Effector memory CD8-positive, alpha-beta T cell (primary cell): ENCODE measurements around the gene COLEC12.
A peak's percentile ranks its signal among the peaks of the same experiment; 100 is the strongest.

Experiments
- ATAC-seq: fragments of 150-1000 bp; cut with Tn5 transposase; replicated peaks from 2 replicates; pipeline ENCODE4 v1.10.0; 2021; ENCODE audit warnings: mild to moderate bottlenecking, moderate library complexity
- DNase-seq, 3 experiments: peaks; one replicate each; pipeline ENCODE4 v3.0.0; 2021
- H3K27ac Mint-ChIP-seq, 2 donors: one replicate each; pipeline ENCODE4 v1.8.0; 2022; ENCODE audit warnings: mild to moderate bottlenecking in 2 of 2, mixed read lengths in 2 of 2, moderate library complexity in 2 of 2
- H3K27me3 Mint-ChIP-seq, 2 donors: one replicate each; pipeline ENCODE4 v1.8.0; 2022; ENCODE audit warnings: mixed read lengths in 2 of 2
- H3K36me3 Mint-ChIP-seq: one replicate; pipeline ENCODE4 v1.8.0; 2022; ENCODE audit warnings: mild to moderate bottlenecking, moderate library complexity, mixed read lengths; ENCODE audit not compliant: insufficient read depth
- H3K4me1 Mint-ChIP-seq, 2 donors: one replicate each; pipeline ENCODE4 v1.8.0; 2022; ENCODE audit warnings: low read depth in 2 of 2, mixed read lengths in 2 of 2
- H3K4me3 Mint-ChIP-seq, 2 donors: one replicate each; pipeline ENCODE4 v1.8.0; 2022; ENCODE audit warnings: mild to moderate bottlenecking in 2 of 2, mixed read lengths in 2 of 2, moderate library complexity in 2 of 2
- H3K9me3 Mint-ChIP-seq, 2 donors: one replicate each; pipeline ENCODE4 v1.8.0; 2022; ENCODE audit warnings: mixed read lengths in 2 of 2

Gene COLEC12

GRCh38 chr18:269480-270095 lies 230.9 kb downstream of the COLEC12 start:
- peaks cover 23 to 29% of the 10 kb centered on the region in 2 donors for H3K4me1 Mint-ChIP-seq
- peak overlapping the region; percentile 83 to 100 for H3K27ac Mint-ChIP-seq
- H3K36me3 Mint-ChIP-seq = peaks cover 25% of the 10 kb centered on the region
- ATAC-seq = no peak
- peak overlapping the region; percentile 46 to 100 for H3K4me3 Mint-ChIP-seq
- DNase-seq = no peak
- no peaks in the 10 kb centered on the region for H3K9me3 Mint-ChIP-seq
- H3K27me3 Mint-ChIP-seq = no peaks in the 10 kb centered on the region

- Mint-ChIP-seq H3K4me1 (peaks cover 23 to 37% of the 10 kb centered on the region in 2 donors), H3K27ac (peak within 1 kb of the TSS; percentile 100), H3K4me3 (peak within 1 kb of the TSS; percentile 100), H3K36me3 (peaks cover 36% of the 10 kb centered on the region), H3K9me3 (no peaks in the 10 kb centered on the region), H3K27me3 (no peaks in the 10 kb centered on the region)
- DNase-seq = peak; percentile 94 to 96 (median 95)
- peak; percentile 93 for ATAC-seq
Measured at GRCh38 chr18:267688-268552, 232.6 kb downstream of the COLEC12 start, which contains the start of gene THOC1. THOC1 (minus strand) TSS chr18:268047; CDS start chr18:268019, 28 bp downstream.

DNA sequence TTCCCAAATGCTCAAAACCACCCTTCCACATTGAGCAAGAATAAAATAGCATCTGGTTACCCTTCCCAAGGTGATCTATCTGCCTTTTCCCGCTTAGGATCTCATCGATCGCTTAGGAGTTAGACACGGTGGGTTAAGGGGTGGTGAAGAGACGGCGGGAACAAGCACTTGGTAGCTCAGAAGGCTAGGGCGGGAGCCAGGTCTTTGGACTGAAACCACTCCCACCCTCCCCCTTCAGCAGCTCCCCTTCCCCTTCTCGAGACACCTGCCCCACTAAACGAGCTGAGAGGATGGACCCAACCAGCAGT lies 233.2 kb downstream of the COLEC12 start:
- ATAC-seq = no peak
- DNase-seq = no peak
- Mint-ChIP-seq H3K36me3 (peaks cover 36% of the 10 kb centered on the region), H3K4me1 (peaks cover 23 to 37% of the 10 kb centered on the region in 2 donors), H3K27me3 (no peaks in the 10 kb centered on the region), H3K4me3 (peak overlapping the region; percentile 100), H3K27ac (peak overlapping the region; percentile 100), H3K9me3 (no peaks in the 10 kb centered on the region)
